ENCODE measurements around the gene LRRFIP2. TPM values are rescaled to one million over a fixed set of nuclear protein-coding genes. Genes with fewer than 3 reads are reported as not detected.

The LRRFIP2 gene
- polyA plus RNA-seq, 1 donor: 40.3 TPM

GRCh38 chr3:37114251-37115145 is 59.9 kb downstream of the LRRFIP2 start:
- no peak for DNase-seq

- DNase-seq: no peak
These were observed 61.4 kb downstream of the LRRFIP2 start for GRCh38 chr3:37112987-37113386.

- no peak for DNase-seq
These were observed 63.2 kb downstream of the LRRFIP2 start for GRCh38 chr3:37111199-37111598.

GRCh38 chr3:37107846-37108245 is 66.5 kb downstream of the LRRFIP2 start:
- no peak for DNase-seq

- DNase-seq: no peak
These were observed 71.1 kb downstream of the LRRFIP2 start for GRCh38 chr3:37103103-37103808.

- DNase-seq: no peak
These were observed 74.0 kb downstream of the LRRFIP2 start for GRCh38 chr3:37100411-37100810.

- DNase-seq: no peak
These were observed 74.9 kb downstream of the LRRFIP2 start for GRCh38 chr3:37099469-37099868.

- no peak for DNase-seq
These were observed 75.5 kb downstream of the LRRFIP2 start for GRCh38 chr3:37098884-37099283.

- DNase-seq: no peak
These were observed 76.6 kb downstream of the LRRFIP2 start for GRCh38 chr3:37097776-37098175.

- DNase-seq: no peak
These were observed 77.4 kb downstream of the LRRFIP2 start for GRCh38 chr3:37096975-37097374.

- DNase-seq: peak; percentile 42
These were observed 78.1 kb downstream of the LRRFIP2 start for GRCh38 chr3:37096288-37096687.

GRCh38 chr3:37094636-37095035 is 79.7 kb downstream of the LRRFIP2 start:
- DNase-seq: no peak

- no peak for DNase-seq
These were observed 80.9 kb downstream of the LRRFIP2 start for GRCh38 chr3:37093481-37093880.

- no peak for DNase-seq
These were observed 81.9 kb downstream of the LRRFIP2 start for GRCh38 chr3:37092484-37092883.

GRCh38 chr3:37087870-37088269 is 86.5 kb downstream of the LRRFIP2 start:
- no peak for DNase-seq

- no peak for DNase-seq
These were observed 87.5 kb downstream of the LRRFIP2 start for GRCh38 chr3:37086918-37087317.

GRCh38 chr3:37082317-37082716 is 92.1 kb downstream of the LRRFIP2 start:
- no peak for DNase-seq

- DNase-seq: no peak
These were observed 98.4 kb downstream of the LRRFIP2 start for GRCh38 chr3:37075955-37076354.

GRCh38 chr3:37074178-37074577 is 100.2 kb downstream of the LRRFIP2 start:
- no peak for DNase-seq

- peak; percentile 73 for DNase-seq
These were observed 101.5 kb downstream of the LRRFIP2 start for GRCh38 chr3:37072892-37073291.

GRCh38 chr3:37071921-37072320 is 102.5 kb downstream of the LRRFIP2 start:
- no peak for DNase-seq

- no peak for DNase-seq
These were observed 106.4 kb downstream of the LRRFIP2 start for GRCh38 chr3:37068031-37068430.

- DNase-seq: no peak
These were observed 106.8 kb downstream of the LRRFIP2 start for GRCh38 chr3:37067577-37067976.

- DNase-seq: no peak
These were observed 109.6 kb downstream of the LRRFIP2 start for GRCh38 chr3:37064747-37065146.
